Adrenal gland (tissue), 5 donors: ENCODE data around the gene LAMA4.

Experiments
- POLR2A ChIP-seq, 2 donors: fragments of 450-650 bp; IDR thresholded peaks; one replicate each; pipeline ENCODE4 v1.6.1; 2017; ENCODE audit warnings: antibody characterized with exemption in 2 of 2, mild to moderate bottlenecking in 2 of 2, moderate library complexity in 1 of 2
- TF ChIP-seq, protein P1 (sequence below), 6 experiments: fragments of 450-650 bp in 4 of 6; fragments of 200-600 bp in 2 of 6; sonication (generic) in 1 of 6; IDR thresholded peaks; 1 replicate in 5 of 6; 2 replicates in 1 of 6; pipeline versions ENCODE4 v1.5.1 to v1.8.0; 2016 to 2021; ENCODE audit warnings: antibody characterized with exemption in 6 of 6, mild to moderate bottlenecking in 2 of 6, moderate library complexity in 1 of 6
- donor health status: DM: no; HTN: no; CAD: no.

DNA sequence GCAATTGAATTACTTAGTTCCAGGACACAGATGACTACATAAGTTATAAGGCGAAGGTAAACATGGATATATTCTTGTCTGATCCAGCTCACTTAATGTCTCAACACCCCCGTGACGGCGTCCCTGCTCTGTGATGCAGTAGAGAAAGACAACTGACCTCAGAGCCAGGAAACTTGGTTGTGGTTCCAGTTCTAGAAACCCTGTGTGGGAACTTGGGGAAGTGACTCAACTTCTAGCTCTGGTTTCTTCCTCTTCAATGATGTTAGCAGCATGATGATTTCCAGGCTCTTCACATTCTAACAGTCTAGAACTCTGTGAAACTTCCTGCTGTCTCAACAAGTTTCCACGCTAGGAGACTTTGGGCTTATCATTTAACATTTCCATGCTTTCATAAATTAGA is 18.4 kb downstream of the LAMA4 start:
- no peak for TF ChIP-seq POLR2A (IDR thresholded peaks at IDR 0.05)
- TF ChIP-seq, protein P1, sequence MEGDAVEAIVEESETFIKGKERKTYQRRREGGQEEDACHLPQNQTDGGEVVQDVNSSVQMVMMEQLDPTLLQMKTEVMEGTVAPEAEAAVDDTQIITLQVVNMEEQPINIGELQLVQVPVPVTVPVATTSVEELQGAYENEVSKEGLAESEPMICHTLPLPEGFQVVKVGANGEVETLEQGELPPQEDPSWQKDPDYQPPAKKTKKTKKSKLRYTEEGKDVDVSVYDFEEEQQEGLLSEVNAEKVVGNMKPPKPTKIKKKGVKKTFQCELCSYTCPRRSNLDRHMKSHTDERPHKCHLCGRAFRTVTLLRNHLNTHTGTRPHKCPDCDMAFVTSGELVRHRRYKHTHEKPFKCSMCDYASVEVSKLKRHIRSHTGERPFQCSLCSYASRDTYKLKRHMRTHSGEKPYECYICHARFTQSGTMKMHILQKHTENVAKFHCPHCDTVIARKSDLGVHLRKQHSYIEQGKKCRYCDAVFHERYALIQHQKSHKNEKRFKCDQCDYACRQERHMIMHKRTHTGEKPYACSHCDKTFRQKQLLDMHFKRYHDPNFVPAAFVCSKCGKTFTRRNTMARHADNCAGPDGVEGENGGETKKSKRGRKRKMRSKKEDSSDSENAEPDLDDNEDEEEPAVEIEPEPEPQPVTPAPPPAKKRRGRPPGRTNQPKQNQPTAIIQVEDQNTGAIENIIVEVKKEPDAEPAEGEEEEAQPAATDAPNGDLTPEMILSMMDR (IDR thresholded peaks at IDR 0.05): no peak
